ENCODE measurements around the gene NELFB. TPM values are rescaled to one million over a fixed set of nuclear protein-coding genes. Genes with fewer than 3 reads are reported as not detected.

Gene NELFB
- total and polyA plus RNA-seq, 2 experiments from 2014 or later, result 73.3 to 78.2 TPM

GRCh38 chr9:137308057-137308619, 53.0 kb downstream of the NELFB start:
- TF ChIP-seq CTCF (IDR thresholded peaks at IDR 0.05; ENCODE audit: low read depth, low read length), result no peak
- H3K4me1 ChIP-seq (ENCODE audit: low read depth), result peaks cover 6% of the 10 kb centered on the region
- H3K27ac ChIP-seq, result no peak overlapping the region
- H3K36me3 ChIP-seq, result no peaks in the 10 kb centered on the region
- peaks cover 3% of the 10 kb centered on the region for H3K27me3 ChIP-seq
- H3K4me3 ChIP-seq, result no peak overlapping the region
- H3K9me3 ChIP-seq (ENCODE audit: low read depth), result no peaks in the 10 kb centered on the region
- DNase-seq (ENCODE audit: low read depth in 1 of 2, low spot score in 1 of 2), result peak in 1 of 2 donors; percentile 8

- Histone ChIP-seq H3K36me3 (no peaks in the 10 kb centered on the region), H3K4me1 (ENCODE audit: low read depth) (peaks cover 12% of the 10 kb centered on the region), H3K27me3 (no peaks in the 10 kb centered on the region), H3K4me3 (no peak overlapping the region), H3K27ac (no peak overlapping the region), H3K9me3 (ENCODE audit: low read depth) (no peaks in the 10 kb centered on the region)
- TF ChIP-seq CTCF (IDR thresholded peaks at IDR 0.05; ENCODE audit: low read depth, low read length), result no peak
- no peak for DNase-seq (ENCODE audit: low read depth in 1 of 2, low spot score in 1 of 2)
Measured at GRCh38 chr9:137309368-137310188, 54.5 kb downstream of the NELFB start.

- no peaks in the 10 kb centered on the region for H3K27me3 ChIP-seq
- peaks cover 15% of the 10 kb centered on the region for H3K4me1 ChIP-seq (ENCODE audit: low read depth)
- no peaks in the 10 kb centered on the region for H3K36me3 ChIP-seq
- no peaks in the 10 kb centered on the region for H3K9me3 ChIP-seq (ENCODE audit: low read depth)
- no peak overlapping the region for H3K27ac ChIP-seq
- no peak for DNase-seq (ENCODE audit: low read depth in 1 of 2, low spot score in 1 of 2)
- H3K4me3 ChIP-seq, result no peak overlapping the region
- no peak for TF ChIP-seq CTCF (IDR thresholded peaks at IDR 0.05; ENCODE audit: low read depth, low read length)
Measured at GRCh38 chr9:137310189-137311052, 55.3 kb downstream of the NELFB start.

- peaks cover 21% of the 10 kb centered on the region for H3K4me1 ChIP-seq (ENCODE audit: low read depth)
- H3K27me3 ChIP-seq, result no peaks in the 10 kb centered on the region
- DNase-seq (ENCODE audit: low read depth in 1 of 2, low spot score in 1 of 2), result no peak
- no peaks in the 10 kb centered on the region for H3K9me3 ChIP-seq (ENCODE audit: low read depth)
- no peak for TF ChIP-seq CTCF (IDR thresholded peaks at IDR 0.05; ENCODE audit: low read depth, low read length)
- H3K27ac ChIP-seq, result no peak overlapping the region
- no peak overlapping the region for H3K4me3 ChIP-seq
- H3K36me3 ChIP-seq, result no peaks in the 10 kb centered on the region
Measured at GRCh38 chr9:137311171-137311985, 56.3 kb downstream of the NELFB start.
